Right atrium auricular region (tissue), 2 donors: ENCODE results near the gene RPS25. TPM values are rescaled to one million over a fixed set of nuclear protein-coding genes. Genes with fewer than 3 reads are reported as not detected.

Source experiments
- DNase-seq: peaks from one replicate; pipeline ENCODE4 v3.0.0-alpha.2; 2019; ENCODE audit warnings: low spot score
- H3K27ac ChIP-seq, 2 donors: fragments of 200-600 bp; sonication (generic); 1 replicate in 1 of 2; 2 replicates in 1 of 2; pipeline ENCODE4 v1.5.1; 2016 to 2019
- H3K27me3 ChIP-seq, 2 donors: fragments of 200-600 bp; sonication (generic); one replicate each; pipeline versions ENCODE4 v1.5.1 to v1.6.0; 2017 to 2019
- H3K36me3 ChIP-seq: fragments of 200-600 bp; sonication (generic); one replicate; pipeline ENCODE4 v1.5.1; 2016
- H3K4me1 ChIP-seq, 2 donors: fragments of 200-600 bp; sonication (generic); one replicate each; pipeline versions ENCODE4 v1.5.1 to v1.6.0; 2017 to 2019
- H3K4me3 ChIP-seq, 2 donors: fragments of 200-600 bp; sonication (generic); 1 replicate in 1 of 2; 2 replicates in 1 of 2; pipeline ENCODE4 v1.5.1; 2017 to 2019; ENCODE audit warnings: mild to moderate bottlenecking in 1 of 2, moderate library complexity in 1 of 2
- H3K9me3 ChIP-seq, 2 donors: fragments of 200-600 bp; sonication (generic); one replicate each; pipeline ENCODE4 v1.5.1; 2019
- CTCF ChIP-seq, 2 donors: fragments of 200-600 bp; sonication (generic); IDR thresholded peaks; one replicate each; pipeline ENCODE4 v1.5.1; 2019; ENCODE audit warnings: antibody characterized with exemption in 2 of 2
- total RNA-seq, 2 donors: library from RNA; depleted of rRNA; stranded (reverse); fragments of >200 nt; gene quantifications; one replicate each; pipeline ENCODE4 v1.1.0, GENCODE V29; 2016

The RPS25 gene
- total RNA-seq, 2 donors from 2014 or later, result 812 to 1,966 TPM

- no peak for DNase-seq
- Histone ChIP-seq H3K27ac (no peak overlapping the region), H3K9me3 (no peaks in the 10 kb centered on the region), H3K27me3 (no peaks in the 10 kb centered on the region), H3K36me3 (peaks cover 85% of the 10 kb centered on the region), H3K4me3 (no peak overlapping the region), H3K4me1 (peaks cover 0 to 12% of the 10 kb centered on the region in 2 donors)
- TF ChIP-seq CTCF (IDR thresholded peaks at IDR 0.05), result no peak
These were observed 33.5 kb upstream of the RPS25 start for GRCh38 chr11:119051440-119052162.

DNA sequence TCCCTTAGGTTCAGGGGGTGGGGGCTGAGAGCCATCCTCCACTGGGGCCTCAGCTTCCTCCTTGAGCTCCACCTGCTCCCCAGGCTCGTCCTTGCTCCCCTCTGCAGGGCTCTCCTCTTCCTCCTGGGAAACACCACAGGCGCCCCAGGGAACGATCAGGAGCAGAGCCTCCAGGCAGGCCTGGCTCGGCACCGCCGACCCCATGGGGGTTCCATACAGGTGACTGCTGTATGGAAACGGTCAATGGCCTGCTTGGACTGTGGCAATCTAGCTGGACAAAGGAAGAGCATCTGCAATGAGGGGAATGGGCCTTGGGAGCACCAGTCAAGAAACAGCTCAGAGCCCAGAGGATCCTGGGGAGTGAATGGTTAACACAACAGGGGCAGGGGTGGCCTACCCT lies 30.9 kb upstream of the RPS25 start:
- H3K27me3 ChIP-seq, result no peaks in the 10 kb centered on the region
- no peak overlapping the region for H3K4me3 ChIP-seq
- no peaks in the 10 kb centered on the region for H3K9me3 ChIP-seq
- H3K27ac ChIP-seq, result no peak overlapping the region
- H3K4me1 ChIP-seq, result no peaks in the 10 kb centered on the region
- H3K36me3 ChIP-seq, result peaks cover 96% of the 10 kb centered on the region
- no peak for TF ChIP-seq CTCF (IDR thresholded peaks at IDR 0.05)
- no peak for DNase-seq

DNA sequence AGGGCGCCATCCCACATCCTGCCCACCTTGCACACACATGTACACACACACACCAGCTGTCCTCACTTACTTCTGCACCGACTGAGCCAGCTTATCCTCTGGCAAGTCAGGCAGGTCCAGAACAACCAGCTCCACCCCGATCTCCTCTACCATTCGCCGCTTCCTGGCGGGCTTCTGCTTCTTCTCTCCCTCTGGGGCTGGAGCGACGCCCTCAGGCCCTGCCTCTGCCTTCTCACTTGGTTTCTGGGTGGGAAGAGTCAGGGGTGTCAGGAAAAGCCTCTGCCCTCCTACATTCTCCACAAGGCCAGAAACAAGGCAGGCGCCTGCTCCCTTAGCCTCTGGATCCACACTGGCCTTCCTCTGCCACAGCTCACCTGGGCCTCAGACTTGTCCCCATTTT lies 30.5 kb upstream of the RPS25 start:
- no peaks in the 10 kb centered on the region for H3K9me3 ChIP-seq
- no peak for TF ChIP-seq CTCF (IDR thresholded peaks at IDR 0.05)
- H3K4me1 ChIP-seq, result no peaks in the 10 kb centered on the region
- DNase-seq, result no peak
- H3K27ac ChIP-seq, result no peak overlapping the region
- H3K27me3 ChIP-seq, result no peaks in the 10 kb centered on the region
- peaks cover 91% of the 10 kb centered on the region for H3K36me3 ChIP-seq
- H3K4me3 ChIP-seq, result no peak overlapping the region

GRCh38 chr11:119047205-119047604 lies 29.1 kb upstream of the RPS25 start:
- Histone ChIP-seq H3K4me3 (no peak overlapping the region), H3K4me1 (no peaks in the 10 kb centered on the region), H3K36me3 (peaks cover 77% of the 10 kb centered on the region), H3K9me3 (no peaks in the 10 kb centered on the region), H3K27ac (no peak overlapping the region), H3K27me3 (no peaks in the 10 kb centered on the region)
- no peak for DNase-seq
- TF ChIP-seq CTCF (IDR thresholded peaks at IDR 0.05), result no peak

- TF ChIP-seq CTCF (IDR thresholded peaks at IDR 0.05), result no peak
- no peak for DNase-seq
- Histone ChIP-seq H3K27me3 (no peaks in the 10 kb centered on the region), H3K36me3 (peaks cover 70% of the 10 kb centered on the region), H3K4me1 (no peaks in the 10 kb centered on the region), H3K9me3 (no peaks in the 10 kb centered on the region), H3K4me3 (no peak overlapping the region), H3K27ac (no peak overlapping the region)
These were observed 28.3 kb upstream of the RPS25 start for GRCh38 chr11:119046489-119046888.

DNA sequence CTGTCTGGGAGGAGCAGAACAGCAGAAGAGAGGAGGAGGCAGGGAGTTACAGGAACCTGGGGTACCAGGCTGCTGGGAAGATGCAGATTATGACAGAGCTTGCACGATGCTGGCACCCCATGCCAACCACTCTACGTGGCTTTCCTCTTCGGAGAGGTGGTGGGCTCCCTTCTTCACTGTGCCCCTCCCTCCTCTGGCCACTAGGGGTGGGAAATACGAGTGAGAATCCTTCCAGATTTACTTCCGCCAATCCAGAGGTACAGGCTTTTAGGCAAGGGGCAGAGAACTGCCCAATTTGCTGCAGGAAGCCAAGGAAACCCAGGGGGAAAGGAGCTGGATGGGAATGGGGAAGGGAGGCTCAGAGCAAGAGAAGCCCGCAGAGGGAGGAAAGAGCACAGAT lies 26.6 kb upstream of the RPS25 start:
- no peaks in the 10 kb centered on the region for H3K4me1 ChIP-seq
- H3K4me3 ChIP-seq, result no peak overlapping the region
- DNase-seq, result no peak
- no peaks in the 10 kb centered on the region for H3K27me3 ChIP-seq
- TF ChIP-seq CTCF (IDR thresholded peaks at IDR 0.05), result no peak
- no peaks in the 10 kb centered on the region for H3K9me3 ChIP-seq
- no peak overlapping the region for H3K27ac ChIP-seq
- H3K36me3 ChIP-seq, result peaks cover 53% of the 10 kb centered on the region
